C1 segment of cervical spinal cord (tissue), 14 donors: Measurements from ENCODE around the gene PEX13.
"Not testable (repeated sequence)": the region's sequence is repeated elsewhere in the genome, so short reads cannot be mapped to it uniquely, and the experiment has no call there.

Source experiments
- DNase-seq, 14 donors: peaks; one replicate each; lab custom pipeline; 2025; lab: John Stamatoyannopoulos, UW

Gene PEX13, protein sequence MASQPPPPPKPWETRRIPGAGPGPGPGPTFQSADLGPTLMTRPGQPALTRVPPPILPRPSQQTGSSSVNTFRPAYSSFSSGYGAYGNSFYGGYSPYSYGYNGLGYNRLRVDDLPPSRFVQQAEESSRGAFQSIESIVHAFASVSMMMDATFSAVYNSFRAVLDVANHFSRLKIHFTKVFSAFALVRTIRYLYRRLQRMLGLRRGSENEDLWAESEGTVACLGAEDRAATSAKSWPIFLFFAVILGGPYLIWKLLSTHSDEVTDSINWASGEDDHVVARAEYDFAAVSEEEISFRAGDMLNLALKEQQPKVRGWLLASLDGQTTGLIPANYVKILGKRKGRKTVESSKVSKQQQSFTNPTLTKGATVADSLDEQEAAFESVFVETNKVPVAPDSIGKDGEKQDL

DNA sequence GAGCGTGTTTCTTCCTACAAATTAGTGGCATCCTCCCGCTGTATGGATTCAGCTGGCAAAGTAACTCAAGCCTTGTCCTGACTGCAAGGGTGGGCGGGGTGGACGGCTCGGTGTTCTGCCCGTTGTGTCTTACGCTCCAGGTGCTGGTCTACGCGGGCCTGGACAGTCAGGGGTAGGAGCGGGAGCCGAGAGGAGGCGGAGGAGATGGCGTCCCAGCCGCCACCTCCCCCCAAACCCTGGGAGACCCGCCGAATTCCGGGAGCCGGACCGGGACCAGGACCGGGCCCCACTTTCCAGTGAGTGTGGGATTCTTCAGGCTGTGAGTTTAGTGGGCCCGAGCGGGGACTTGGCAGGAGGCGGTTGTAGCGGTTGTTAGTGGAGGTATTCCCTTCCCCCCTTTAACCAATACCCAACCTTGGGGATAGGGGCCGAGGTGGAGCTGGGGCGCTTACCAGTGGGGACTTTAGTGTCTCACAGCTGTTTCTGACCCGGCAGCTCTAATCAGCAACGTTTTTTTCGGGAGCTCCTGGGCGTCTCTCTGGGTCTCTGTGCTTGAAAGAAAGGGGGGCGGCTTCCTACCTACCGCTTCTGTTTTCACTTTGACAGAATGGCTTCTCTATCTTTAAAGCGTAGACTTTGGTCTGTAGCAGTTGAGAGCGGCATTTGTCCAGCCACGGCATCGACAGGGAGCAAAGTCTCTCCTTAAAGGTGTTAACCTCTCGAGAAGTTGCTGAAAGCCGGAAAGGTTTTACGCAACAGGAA is at the start of gene PEX13, which contains the start of gene PUS10:
Gene PEX13, plus strand, starts transcription at position 165 of the 762 bp plus-strand sequence. Its CDS starts 40 bp downstream, at position 205.
Gene PUS10, minus strand, starts transcription at position 700 of the 762 bp plus-strand sequence. CDS start 6,365 bp downstream, outside the sequence.
- peak in 12 of 14 donors; percentile 60 to 97 (median 90) for DNase-seq

DNA sequence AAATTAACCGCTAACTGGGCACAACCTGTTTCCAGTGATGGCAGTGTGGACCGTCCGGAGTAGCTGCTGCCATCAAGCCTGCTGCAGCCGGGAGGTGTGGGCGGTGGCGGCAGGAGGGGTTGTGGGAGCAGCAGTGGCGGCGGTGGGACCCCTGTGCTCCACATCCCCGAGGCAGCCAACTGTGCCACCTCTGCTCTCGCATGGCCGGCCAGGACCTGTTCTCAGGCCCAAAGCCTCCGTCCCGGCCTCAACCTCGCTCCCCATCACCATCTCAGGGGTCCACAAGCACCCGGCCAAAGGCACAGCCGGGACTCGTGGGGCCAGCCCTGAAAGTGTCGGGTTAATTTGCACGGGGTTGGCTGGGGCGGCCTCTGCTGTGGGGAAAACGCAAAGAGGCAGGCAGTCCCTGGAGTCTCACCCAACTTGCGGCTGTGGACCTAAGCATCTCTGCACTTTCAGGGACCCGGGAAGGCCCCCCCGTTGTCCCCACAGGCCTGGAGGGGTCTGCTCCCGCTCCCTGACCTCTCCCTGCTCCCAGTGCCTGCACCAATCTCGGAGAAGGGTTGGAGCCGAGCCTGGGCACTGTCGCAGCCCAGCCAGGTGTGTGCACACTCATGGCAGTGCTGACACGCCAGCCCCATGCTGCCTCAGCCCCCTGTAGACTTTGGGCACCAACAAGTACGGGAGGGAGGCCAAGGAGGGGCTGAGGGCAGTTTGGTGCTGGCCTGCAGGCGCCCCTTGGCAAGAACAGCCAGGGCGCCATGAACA is 44.4 kb upstream of the PEX13 start:
- peak in 1 of 14 donors; percentile 3 for DNase-seq

DNA sequence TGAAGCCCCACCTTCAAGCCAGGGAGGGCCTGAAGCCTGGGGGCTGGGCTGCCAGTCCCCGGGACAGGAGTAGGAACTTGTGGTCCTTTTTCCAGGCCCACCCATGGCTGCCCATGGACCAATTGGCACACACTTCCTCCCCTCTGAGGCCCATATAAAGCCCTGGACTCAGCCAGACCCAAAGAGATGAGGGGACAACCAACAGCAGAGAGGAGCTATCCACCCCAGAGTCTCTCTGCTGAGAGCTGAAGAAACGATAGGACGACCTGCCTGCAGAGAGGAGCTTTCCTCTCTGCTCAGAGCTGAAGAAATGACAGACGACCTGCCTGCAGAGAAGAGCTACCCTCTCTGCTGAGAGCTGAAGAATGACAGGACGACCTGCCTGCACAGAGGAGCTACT is 43.8 kb upstream of the PEX13 start:
- DNase-seq, result no peak

DNA sequence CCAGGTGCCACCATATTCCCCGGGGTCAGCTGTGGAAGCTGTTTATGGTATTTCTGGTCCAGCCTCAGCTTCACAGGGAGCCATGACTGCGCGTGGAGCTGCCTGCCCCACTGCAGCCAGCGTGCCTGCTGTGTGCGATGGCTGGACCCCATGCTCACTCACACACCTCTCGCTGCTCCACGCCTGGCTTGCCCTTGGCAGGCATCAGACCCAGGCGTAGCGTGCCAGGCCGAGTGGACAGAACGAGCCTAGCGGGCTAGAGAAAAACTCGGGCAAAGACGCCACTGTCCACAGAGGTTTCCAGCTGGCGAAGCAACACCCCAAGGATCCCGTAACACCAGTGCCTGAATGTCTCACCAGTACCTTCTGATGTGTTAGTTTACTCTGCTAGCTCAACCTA is 42.9 kb upstream of the PEX13 start:
- DNase-seq, result no peak

DNA sequence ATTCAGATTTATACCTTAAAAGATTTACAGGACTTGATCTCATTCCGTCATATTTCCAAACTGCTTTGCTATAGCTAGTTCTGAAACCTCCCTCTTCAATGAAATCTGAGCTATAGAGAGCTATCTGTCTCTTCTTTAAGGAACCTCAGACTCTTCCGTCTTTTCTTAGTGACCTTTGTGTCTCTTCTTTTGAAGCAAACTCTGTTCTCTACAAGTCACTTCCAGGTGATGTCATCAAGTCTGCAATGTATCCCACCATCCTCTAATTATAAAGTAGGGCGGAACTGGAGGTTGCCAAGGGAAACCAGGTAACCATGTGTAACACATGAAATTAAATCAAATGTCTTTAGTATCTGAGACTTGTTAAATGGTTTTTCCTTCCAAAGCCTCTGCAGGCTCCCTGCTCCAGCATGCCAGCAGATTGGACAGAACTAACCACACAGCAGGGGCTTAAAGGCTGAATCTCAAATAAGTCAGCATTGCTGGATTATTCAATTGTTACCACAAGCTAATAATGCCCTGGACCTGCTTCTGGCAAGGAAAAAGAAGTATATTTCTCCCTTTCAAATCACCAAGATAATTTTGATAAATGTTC is 41.2 kb upstream of the PEX13 start:
- DNase-seq, result peak in 1 of 14 donors; percentile 10

DNA sequence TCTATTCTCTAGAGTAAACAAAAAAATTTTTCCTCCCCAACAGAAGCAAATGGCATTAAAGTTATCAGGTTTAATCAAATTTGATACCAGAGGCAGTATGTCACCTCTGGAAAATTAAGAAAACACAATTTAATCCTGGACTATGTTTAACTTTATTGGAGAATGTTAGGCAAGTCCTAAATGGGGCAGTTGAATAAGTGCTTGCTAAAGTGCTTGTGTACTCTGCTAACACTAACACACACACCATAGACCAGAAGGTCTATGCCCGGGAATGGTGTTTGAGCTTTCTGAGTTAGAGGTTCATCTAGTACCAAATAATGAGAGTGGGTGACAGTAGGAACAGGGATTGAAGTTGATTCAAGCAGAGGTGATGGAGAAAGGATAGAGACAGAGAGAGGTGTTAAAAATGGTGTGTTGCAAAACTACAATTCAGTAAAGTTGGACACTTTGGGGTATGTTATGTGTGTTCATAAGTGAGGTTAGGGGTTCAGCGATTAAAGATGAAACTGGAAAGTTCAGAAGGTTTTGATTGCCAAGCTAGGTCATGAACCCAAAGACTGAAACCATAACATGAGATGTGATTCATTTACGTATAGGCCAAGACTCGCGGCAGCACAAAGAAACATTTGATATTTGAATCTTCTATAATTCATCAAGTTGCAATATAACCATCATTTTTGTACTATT is 40.5 kb upstream of the PEX13 start:
- DNase-seq, result no peak

DNA sequence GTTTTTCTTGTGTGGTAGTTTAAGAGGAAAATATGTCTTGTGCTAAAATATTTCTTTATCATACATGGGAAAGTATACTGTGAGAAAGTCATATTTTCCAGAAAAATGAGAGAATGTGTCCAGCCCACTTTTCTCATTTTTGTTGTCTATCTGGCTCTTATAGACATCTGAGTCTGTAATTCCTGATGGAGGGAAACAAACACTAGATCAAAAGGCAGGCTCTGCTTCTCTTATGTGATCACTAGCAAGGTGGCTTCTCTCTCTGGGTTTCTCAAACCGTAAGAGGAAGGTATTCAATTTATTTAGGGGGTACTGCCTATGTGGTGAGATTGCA is 40.0 kb upstream of the PEX13 start:
- no peak for DNase-seq

DNA sequence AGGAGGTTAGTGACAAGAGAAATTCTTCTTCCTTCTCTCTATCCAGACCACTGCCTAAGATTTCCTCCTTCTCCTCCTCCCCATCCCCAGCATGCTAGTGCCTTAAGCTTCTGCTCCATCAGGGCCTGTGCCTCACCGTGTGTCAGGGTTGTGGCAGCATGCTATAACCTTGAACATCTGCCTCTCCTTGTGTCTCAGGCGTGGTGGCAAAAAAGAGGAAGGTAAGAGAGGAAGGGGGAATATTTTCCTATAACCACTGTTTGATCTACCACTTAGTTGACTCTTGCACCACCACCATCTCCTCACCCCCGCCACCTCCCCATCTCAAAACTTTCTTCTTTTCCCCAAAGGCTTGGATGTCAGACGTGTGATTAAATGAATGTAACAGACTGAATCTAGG is 38.3 kb upstream of the PEX13 start:
- DNase-seq, result no peak

DNA sequence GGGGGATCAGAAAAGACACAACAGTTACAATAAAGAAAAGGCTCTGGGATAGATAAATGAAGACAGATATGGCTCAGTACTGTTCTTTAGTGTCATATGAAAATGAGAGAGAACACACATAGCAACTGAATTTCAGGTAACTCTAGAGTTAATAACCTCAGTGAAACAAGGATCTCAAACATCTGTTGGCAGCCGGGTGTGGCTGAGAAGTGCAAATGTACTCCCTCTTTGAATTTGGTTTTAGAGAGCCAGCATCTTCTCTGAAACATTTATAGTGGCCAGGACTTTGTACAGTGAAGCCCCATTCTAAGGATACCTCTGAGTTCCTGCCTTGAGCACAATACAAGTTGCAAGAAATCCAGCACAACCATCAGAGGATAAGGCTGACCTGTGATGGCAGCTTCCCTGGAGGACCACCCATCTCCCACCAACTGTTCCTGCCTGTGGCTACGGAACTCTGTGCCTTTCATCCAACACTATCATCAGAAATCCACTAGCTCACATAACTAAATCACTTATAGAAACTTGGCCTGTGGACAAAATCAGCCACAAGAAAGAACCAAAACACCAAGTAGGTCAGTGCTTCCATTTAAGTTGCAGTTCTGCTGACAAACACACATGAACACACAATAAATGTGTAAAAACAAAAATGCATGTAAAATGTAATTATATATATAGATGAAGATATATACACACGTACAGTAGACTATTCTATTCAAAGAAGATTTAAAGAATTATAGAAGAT is 37.3 kb upstream of the PEX13 start:
- no peak for DNase-seq

DNA sequence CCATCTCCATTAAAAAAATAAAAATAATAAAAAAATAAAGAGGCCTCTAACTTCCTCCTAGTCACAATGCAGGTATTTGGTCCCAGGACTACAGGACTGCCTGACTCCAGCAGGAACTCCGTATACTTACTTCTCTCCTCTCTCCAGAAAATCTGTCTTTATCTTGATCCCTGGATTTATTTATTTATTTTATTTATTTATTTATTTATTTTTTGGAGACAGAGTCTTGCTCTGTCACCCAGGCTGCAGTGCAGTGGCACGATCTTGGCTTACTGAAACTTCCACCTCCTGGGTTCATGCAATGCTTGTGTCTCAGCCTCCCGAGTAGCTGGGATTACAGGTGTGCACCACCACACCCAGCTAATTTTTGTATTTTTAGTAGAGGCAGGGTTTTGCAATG is 35.5 kb upstream of the PEX13 start:
- DNase-seq, result not testable (repeated sequence)

DNA sequence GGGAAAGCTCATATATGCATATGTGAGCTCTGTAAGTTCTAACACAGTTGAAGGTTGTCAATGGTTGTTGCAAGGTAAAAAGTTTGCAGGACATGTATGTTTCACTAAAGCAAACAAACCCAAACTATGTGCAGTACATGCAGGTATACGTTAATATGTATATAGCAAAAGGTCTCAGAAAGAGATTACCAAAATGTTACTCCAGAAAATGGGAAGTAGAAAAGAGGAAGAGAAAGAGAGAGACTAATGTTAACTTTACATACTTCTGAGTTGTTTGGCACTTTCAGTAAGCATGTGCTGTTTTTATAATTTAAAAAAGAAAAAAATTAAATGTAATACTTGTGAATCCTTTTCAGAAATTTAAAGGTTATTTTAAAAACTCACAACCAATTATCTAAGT is 32.8 kb upstream of the PEX13 start:
- no peak for DNase-seq

DNA sequence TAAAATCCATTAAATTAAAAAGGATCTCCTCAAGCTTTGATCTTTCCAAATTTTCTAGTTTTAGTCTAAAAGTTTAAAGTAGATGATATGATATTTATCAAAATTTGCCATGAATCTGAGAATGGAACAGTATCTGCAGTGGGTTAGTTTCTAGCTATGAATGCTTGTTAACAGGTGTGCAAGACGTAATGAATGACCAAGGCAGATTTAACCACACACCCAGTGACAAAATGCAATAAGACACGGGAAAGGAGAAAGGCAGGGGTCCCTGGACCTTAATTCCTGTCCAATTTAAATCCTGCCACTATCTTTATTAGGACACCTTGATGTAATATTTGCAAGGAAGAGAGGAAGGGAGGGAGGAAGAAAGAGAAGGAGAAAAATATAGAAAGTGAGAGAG is 30.5 kb upstream of the PEX13 start:
- DNase-seq, result no peak

DNA sequence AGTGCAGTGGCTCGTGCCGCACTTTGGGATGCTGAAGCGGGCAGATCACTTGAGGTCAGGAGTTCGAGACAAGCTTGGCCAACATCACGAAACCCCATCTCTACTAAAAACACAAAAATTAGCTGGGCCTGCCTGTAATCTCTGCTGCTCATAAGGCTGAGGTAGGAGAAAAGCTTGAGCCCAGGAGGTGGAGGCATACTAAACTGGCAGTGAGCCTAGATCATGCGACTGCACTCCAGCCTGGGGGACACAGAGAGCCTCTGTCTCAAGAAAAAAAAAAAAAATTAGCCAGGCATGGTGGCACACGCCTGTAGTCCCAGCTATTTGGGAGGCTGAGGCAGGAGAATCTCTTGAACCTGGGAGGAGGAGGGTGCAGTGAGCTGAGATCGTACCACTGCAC is 29.9 kb upstream of the PEX13 start:
- DNase-seq, result not testable (repeated sequence)

DNA sequence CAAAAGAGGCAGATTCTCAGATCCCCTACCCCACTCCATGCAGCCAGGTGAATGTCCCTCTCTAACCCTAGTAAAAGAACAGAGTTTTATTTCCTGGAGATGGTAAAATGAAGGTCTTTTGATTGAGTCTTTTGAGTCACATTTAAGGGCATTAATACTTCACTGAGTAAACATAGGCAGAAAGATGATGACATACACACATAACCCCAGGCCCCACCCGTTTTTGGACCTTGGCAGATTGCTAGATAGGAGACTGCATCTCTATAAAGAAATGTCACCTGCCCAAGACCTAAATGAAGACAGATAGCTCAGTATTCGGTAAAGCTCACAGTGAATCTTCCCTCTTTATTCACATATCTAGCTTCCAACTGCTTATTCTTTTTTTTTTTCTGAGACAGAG is 28.3 kb upstream of the PEX13 start:
- DNase-seq, result no peak

DNA sequence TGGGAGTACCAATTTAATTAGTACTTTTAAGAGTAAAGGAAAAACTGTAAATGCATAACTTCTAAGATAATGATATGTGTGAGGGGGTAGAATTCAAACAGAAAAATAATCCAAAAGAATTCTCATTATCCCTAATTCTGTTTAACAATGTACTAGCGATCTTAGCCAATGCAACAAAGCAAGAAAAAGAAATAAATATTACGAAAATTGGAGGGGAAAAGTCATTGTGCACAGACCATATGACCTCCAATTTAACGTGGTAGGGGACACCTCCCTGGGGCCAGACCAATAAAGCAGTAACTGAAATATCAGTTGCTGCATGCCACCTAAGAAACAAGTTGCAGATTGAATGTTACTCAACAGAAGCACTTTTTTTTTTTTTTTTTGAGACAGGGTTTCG is 25.9 kb upstream of the PEX13 start:
- no peak for DNase-seq

DNA sequence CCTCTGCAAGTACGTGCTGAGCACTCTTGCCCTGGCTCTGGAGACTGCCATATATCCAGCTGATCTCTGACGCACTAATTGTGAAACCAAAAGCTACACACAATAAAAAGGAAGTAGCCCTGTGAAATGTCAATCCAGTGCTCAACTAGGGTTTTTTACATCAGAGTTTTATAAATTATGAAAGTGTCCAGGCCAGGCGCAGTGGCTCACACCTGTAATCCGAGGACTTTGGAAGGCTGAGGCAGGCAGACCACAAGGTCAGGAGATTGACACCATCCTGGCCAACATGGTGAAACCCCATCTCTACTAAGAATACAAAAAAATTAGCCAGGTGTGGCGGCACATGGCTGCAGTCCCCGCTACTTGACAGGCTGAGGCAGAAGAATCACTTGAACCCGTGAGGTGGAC is 24.5 kb upstream of the PEX13 start:
- DNase-seq, result peak in 2 of 14 donors; percentile 3 to 4

DNA sequence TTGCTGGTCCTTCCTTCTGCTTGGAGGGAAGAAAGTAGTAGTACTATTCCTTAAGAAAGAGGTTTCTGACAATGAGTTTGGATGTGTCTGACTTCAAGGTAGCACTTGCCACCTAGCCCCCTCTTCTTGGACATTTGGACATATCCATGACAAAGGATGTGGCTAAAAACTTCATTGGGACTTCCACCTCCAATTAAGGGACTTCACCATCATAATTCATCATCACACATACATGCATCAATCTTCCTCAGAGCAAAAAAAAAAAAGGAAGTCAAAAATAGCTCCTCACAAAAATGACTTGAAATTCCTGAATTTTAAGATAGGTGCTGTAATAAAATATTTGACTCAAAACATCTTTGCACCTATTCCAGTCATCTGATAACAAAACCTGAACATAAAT is 23.4 kb upstream of the PEX13 start:
- DNase-seq, result no peak

DNA sequence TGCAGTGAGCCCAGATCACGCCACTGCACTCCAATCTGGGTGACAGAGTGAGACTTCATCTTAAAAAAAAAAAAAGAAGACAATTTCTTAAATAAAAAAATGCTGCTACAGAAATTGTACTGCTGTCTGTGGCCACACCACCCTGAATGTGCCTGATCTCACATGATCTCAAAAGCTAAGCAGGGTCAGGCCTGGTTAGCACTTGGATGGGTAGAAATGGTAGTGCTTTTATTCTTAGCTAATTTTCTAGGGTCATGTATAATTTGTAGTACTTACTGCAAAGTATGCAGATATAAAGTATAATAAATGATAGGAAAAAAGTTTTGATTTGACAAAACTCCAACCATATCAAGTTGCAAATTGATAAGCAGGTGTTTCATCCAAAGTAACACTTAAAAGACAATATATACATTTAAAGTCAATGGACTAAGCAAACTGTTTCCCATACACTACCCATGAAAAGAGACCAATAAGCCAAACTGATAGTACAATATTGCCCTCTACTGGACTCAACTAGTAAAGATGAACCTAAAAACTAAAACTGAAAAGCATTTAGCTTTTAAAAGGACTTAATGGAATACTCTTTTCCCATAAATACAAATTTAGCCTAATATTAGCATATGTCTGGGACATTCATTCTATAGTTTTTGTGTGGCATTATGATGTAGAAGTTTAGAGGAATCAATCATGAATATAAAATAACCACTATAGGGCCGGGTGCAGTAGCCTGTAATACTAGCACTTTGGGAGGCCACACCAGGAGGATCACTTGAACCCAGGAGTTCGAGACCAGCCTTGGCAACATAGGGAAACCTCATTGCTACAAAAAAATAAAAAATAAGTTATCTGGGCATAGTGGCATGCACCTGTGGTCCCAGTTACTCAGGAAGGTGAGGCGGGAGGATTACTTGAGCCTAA is 18.6 kb upstream of the PEX13 start:
- peak in 1 of 14 donors; percentile 20 for DNase-seq

DNA sequence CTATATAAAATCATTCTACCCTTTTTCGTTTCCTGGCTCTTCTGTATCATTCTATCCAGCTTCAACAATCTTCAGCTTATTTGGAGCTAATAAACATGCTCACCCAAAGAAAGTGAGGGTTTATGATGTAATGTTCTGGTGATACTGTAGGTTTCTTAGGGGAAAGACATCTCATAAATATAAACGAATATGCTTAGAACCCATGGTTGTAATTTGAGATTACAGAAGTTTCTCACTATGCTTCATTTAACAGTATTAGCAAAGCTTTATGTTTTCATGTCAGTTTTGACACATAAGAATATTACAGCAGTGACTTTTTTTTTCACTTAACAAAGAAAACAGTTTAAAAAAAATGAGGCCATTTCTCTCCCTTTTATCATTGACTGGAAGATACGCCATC is 11.8 kb upstream of the PEX13 start:
- no peak for DNase-seq
